22Rv1 (cell line): Measurements from ENCODE around the gene EPYC.

Experiments
- H3K27ac ChIP-seq: fragments of 450-650 bp; 2 replicates; pipeline ENCODE4 v1.5.1; 2017
- ZFX ChIP-seq: fragments of 450-650 bp; IDR thresholded peaks from 2 replicates; pipeline ENCODE4 v1.6.1; 2017; ENCODE audit warnings: antibody characterized with exemption, borderline replicate concordance
- TF ChIP-seq, protein P1 (sequence below): fragments of 450-650 bp; IDR thresholded peaks from 2 replicates; pipeline ENCODE4 v1.5.1; 2017; ENCODE audit warnings: mild to moderate bottlenecking

EPYC gene

DNA sequence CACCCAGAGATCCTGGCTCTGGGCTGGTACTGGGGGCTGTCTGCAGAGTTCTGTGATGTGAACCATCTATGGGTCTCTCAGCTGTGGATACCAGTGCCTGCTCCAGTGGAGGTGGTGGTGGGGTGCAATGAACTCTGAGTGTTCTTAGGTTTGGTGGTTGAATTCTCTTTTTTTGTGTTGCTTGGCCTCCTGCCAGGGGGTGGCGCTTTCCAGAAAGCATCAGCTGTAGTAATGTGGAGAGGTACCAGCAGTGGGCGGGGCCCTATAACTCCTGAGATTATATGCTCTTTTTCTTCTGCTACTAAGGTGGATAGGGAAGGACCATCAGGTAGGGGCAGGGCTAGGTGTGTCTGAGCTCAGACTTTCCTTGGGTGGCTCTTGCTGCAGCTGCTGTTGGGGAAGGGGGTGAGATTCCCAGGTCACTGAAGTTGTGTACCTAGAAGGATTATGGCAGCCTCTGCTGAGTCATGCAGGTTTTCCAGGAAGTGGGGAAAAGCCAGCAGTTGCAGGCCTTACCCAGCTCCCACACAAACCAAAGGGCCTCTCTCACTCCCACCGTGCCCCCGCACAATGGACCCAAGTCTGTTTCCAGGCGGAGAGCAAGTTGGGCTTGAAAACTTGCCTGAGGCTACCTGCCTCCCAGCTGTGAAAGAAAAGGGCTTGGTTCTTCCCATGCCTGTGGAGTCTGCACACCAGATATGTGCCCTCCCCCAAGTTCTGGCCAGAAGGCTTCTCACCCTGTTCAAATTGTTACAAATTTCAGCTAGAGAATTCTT, 68.4 kb downstream of the EPYC start:
- H3K27ac ChIP-seq = no peak overlapping the region
- no peak for TF ChIP-seq ZFX
- TF ChIP-seq, protein P1, sequence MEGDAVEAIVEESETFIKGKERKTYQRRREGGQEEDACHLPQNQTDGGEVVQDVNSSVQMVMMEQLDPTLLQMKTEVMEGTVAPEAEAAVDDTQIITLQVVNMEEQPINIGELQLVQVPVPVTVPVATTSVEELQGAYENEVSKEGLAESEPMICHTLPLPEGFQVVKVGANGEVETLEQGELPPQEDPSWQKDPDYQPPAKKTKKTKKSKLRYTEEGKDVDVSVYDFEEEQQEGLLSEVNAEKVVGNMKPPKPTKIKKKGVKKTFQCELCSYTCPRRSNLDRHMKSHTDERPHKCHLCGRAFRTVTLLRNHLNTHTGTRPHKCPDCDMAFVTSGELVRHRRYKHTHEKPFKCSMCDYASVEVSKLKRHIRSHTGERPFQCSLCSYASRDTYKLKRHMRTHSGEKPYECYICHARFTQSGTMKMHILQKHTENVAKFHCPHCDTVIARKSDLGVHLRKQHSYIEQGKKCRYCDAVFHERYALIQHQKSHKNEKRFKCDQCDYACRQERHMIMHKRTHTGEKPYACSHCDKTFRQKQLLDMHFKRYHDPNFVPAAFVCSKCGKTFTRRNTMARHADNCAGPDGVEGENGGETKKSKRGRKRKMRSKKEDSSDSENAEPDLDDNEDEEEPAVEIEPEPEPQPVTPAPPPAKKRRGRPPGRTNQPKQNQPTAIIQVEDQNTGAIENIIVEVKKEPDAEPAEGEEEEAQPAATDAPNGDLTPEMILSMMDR = no peak

DNA sequence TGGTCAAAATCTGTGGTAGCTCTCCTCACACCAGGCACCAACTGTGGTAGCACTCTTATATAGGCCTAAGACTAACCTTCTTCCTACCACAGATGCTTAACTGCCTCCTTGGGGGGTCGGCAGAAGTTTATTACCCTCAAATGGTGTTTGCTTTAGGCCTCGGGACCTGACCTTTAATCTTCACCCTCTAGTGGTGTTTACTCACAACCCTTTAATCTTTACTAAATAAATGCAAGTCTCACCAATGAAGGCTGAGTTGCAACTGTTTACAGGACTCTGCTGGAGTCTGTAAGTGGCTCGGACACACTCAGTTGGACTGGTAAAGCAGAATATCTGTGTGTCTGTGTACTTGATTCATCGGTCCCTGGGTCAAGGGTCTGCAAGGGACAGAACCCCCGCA, 79.2 kb downstream of the EPYC start:
- no peak for TF ChIP-seq ZFX
- TF ChIP-seq, protein P1 = no peak
- no peak overlapping the region for H3K27ac ChIP-seq

- TF ChIP-seq, protein P1 = no peak
- no peak for TF ChIP-seq ZFX
- H3K27ac ChIP-seq = no peak overlapping the region
Observed at GRCh38 chr12:90924406-90924805, 80.4 kb downstream of the EPYC start.

DNA sequence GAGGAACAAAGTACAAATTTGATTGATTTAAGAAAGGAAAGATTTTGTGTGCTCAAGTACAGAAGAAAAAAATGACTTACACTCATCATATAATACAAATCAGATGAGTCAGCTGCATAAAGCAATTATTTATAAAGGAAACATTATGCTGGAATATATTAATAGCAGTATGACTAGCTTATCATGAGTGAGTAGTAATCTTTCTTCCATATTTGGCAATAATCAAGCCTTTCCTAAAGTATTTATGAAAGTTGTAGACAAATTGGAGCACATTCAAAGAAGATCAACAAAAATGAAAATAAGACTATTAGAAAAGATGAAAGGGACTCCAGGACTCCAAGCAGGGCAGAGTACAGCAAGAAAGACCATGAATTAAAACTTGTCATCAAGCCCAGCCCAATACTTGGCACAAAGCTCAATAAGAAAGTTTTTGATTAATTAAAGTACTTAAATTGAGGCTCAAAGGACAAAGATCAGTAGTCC, 82.6 kb downstream of the EPYC start:
- no peak overlapping the region for H3K27ac ChIP-seq
- TF ChIP-seq, protein P1 = no peak
- TF ChIP-seq ZFX = no peak

GRCh38 chr12:90921536-90921935, 83.2 kb downstream of the EPYC start:
- TF ChIP-seq, protein P1 = no peak
- no peak for TF ChIP-seq ZFX
- H3K27ac ChIP-seq = no peak overlapping the region

GRCh38 chr12:90920222-90920621, 84.5 kb downstream of the EPYC start:
- no peak overlapping the region for H3K27ac ChIP-seq
- TF ChIP-seq, protein P1 = no peak
- TF ChIP-seq ZFX = no peak

DNA sequence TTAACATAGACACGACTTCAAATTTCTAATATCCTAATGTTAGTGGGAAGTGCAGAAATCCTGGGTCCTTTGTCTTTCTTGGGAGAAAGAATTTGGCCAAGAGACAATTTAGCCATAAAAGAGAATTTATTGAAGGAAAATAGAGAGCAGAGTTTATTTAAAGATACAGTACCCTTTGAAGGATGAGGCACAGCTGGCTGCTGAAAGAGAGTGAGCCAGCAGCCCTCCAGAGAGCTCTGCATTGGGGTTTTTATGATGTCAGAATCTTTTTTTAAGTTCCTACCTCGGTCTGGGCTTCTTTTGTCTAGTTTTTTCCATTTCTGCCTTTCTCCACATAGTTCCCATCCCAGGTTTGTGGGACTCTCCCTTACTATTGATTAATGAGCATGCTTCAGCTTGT, 87.3 kb downstream of the EPYC start:
- no peak overlapping the region for H3K27ac ChIP-seq
- TF ChIP-seq ZFX = no peak
